WTC11 (cell line): ENCODE measurements around the gene MRPL40. TPM values are rescaled to one million over a fixed set of nuclear protein-coding genes. Genes with fewer than 3 reads are reported as not detected.
A peak's percentile ranks its signal among the peaks of the same experiment; 100 is the strongest.

Experiments used
- ATAC-seq: fragments of 200-7000 bp; cut with Tn5 transposase; 2 replicates; pipeline ENCODE4 v1.10.0; 2021; ENCODE audit warnings: mild to moderate bottlenecking, moderate library complexity
- CTCF ChIA-PET: fragments of 300-600 bp; sonication (Branson Sonifier 250); formaldehyde crosslinking; loops from one replicate; lab custom pipeline; 2021; ENCODE audit warnings: antibody characterized with exemption; lab: Charles Lee
- POLR2A ChIA-PET: fragments of 350-600 bp; sonication (Branson Sonifier 250); formaldehyde crosslinking; loops from one replicate; lab custom pipeline; 2021; ENCODE audit warnings: antibody characterized with exemption; lab: Charles Lee
- DNase-seq: peaks from one replicate; pipeline ENCODE4 v3.0.0; 2021; ENCODE audit warnings: low spot score
- H3K27ac Mint-ChIP-seq: 2 replicates; pipeline ENCODE4 v1.8.0; 2021; ENCODE audit warnings: mixed read lengths
- H3K27me3 Mint-ChIP-seq: 2 replicates; pipeline ENCODE4 v1.8.0; 2021; ENCODE audit warnings: low read depth, mild to moderate bottlenecking, moderate library complexity, mixed read lengths
- H3K36me3 Mint-ChIP-seq: 2 replicates; pipeline ENCODE4 v1.8.0; 2021; ENCODE audit warnings: mixed read lengths
- H3K4me1 Mint-ChIP-seq: 2 replicates; pipeline ENCODE4 v1.8.0; 2022; ENCODE audit warnings: mixed read lengths
- H3K4me3 Mint-ChIP-seq: 2 replicates; pipeline ENCODE4 v1.8.0; 2021; ENCODE audit warnings: mild to moderate bottlenecking, moderate library complexity, mixed read lengths
- H3K9me3 Mint-ChIP-seq: 2 replicates; pipeline ENCODE4 v1.8.0; 2021; ENCODE audit warnings: mixed read lengths
- CBFB ChIP-seq: sonication (generic); formaldehyde crosslinking; IDR thresholded peaks from 2 replicates; pipeline ENCODE4 v1.8.1; 2022; ENCODE audit warnings: mild to moderate bottlenecking, low read depth, missing genetic modification reagents
- ESRRA ChIP-seq: sonication (generic); formaldehyde crosslinking; IDR thresholded peaks from 2 replicates; pipeline ENCODE4 v1.8.1; 2022; ENCODE audit warnings: mild to moderate bottlenecking, missing genetic modification reagents, borderline replicate concordance
- FOXK1 ChIP-seq: sonication (generic); formaldehyde crosslinking; IDR thresholded peaks from 2 replicates; pipeline ENCODE4 v1.8.0; 2022; ENCODE audit warnings: mild to moderate bottlenecking, moderate library complexity, missing genetic modification reagents
- HMGA2 ChIP-seq: fragments of 250-450 bp; sonication (Bioruptor Pico); IDR thresholded peaks from 2 replicates; pipeline ENCODE4 v1.4.0; 2021; ENCODE audit warnings: mild to moderate bottlenecking, moderate library complexity
- NFATC4 ChIP-seq: fragments of 250-450 bp; sonication (Bioruptor Pico); IDR thresholded peaks from 2 replicates; pipeline ENCODE4 v1.9.0; 2021; ENCODE audit warnings: mild to moderate bottlenecking
- NR1H2 ChIP-seq: sonication (generic); formaldehyde crosslinking; IDR thresholded peaks from 2 replicates; pipeline ENCODE4 v1.9.0; 2021; ENCODE audit warnings: mild to moderate bottlenecking, moderate library complexity, missing genetic modification reagents
- NR3C1 ChIP-seq: sonication (generic); formaldehyde crosslinking; conservative IDR thresholded peaks from 2 replicates; pipeline ENCODE4 v1.8.1; 2023; ENCODE audit warnings: low read depth, mild to moderate bottlenecking, missing genetic modification reagents
- PRRX2 ChIP-seq: fragments of 250-450 bp; sonication (Bioruptor Pico); IDR thresholded peaks from 2 replicates; pipeline ENCODE4 v1.8.0; 2021; ENCODE audit warnings: mild to moderate bottlenecking
- RELA ChIP-seq: sonication (generic); formaldehyde crosslinking; IDR thresholded peaks from 2 replicates; pipeline ENCODE4 v1.8.1; 2022; ENCODE audit warnings: missing genetic modification reagents, mild to moderate bottlenecking, borderline replicate concordance
- RORB ChIP-seq: fragments of 250-450 bp; sonication (Bioruptor Pico); IDR thresholded peaks from 2 replicates; pipeline ENCODE4 v1.9.0; 2021; ENCODE audit warnings: mild to moderate bottlenecking
- SMAD3 ChIP-seq: sonication (generic); formaldehyde crosslinking; IDR thresholded peaks from 2 replicates; pipeline ENCODE4 v1.8.0; 2022; ENCODE audit warnings: missing genetic modification reagents, mild to moderate bottlenecking, borderline replicate concordance
- TCF7 ChIP-seq: sonication (generic); formaldehyde crosslinking; IDR thresholded peaks from 2 replicates; pipeline ENCODE4 v1.8.0; 2022; ENCODE audit warnings: mild to moderate bottlenecking, low read depth, missing genetic modification reagents, moderate library complexity
- TP53 ChIP-seq: sonication (generic); formaldehyde crosslinking; IDR thresholded peaks from 2 replicates; pipeline ENCODE4 v1.8.1; 2023; ENCODE audit warnings: mild to moderate bottlenecking, missing genetic modification reagents
- ZNF121 ChIP-seq: sonication (generic); formaldehyde crosslinking; IDR thresholded peaks from 2 replicates; pipeline ENCODE4 v1.8.0; 2023; ENCODE audit warnings: missing genetic modification reagents
- ZNF219 ChIP-seq: sonication (generic); formaldehyde crosslinking; IDR thresholded peaks from 2 replicates; pipeline ENCODE4 v1.8.0; 2023; ENCODE audit warnings: missing genetic modification reagents, mild to moderate bottlenecking, borderline replicate concordance
- ZNF263 ChIP-seq: sonication (generic); formaldehyde crosslinking; IDR thresholded peaks from 2 replicates; pipeline ENCODE4 v1.8.1; 2022; ENCODE audit warnings: low read depth, mild to moderate bottlenecking, moderate library complexity, missing genetic modification reagents
- ZNF317 ChIP-seq: sonication (generic); formaldehyde crosslinking; IDR thresholded peaks from 2 replicates; pipeline ENCODE4 v1.8.1; 2023; ENCODE audit warnings: low read depth, mild to moderate bottlenecking, moderate library complexity, missing genetic modification reagents, borderline replicate concordance
- ZNF671 ChIP-seq: fragments of 250-450 bp; sonication (Bioruptor Pico); IDR thresholded peaks from 2 replicates; pipeline ENCODE4 v1.8.0; 2021; ENCODE audit warnings: mild to moderate bottlenecking
- total RNA-seq: library from RNA; stranded (reverse); gene quantifications from 3 replicates; pipeline ENCODE4 v1.2.3, GENCODE V29; 2021
- TF ChIP-seq, protein P1 (sequence below): fragments of 250-450 bp; sonication (Bioruptor Pico); IDR thresholded peaks from 2 replicates; pipeline ENCODE4 v1.9.0; 2021; ENCODE audit warnings: moderate library complexity, mild to moderate bottlenecking, inconsistent platforms, borderline replicate concordance
- TF ChIP-seq, protein P2 (sequence below): sonication (generic); formaldehyde crosslinking; IDR thresholded peaks from 2 replicates; pipeline ENCODE4 v1.8.1; 2023; ENCODE audit warnings: mild to moderate bottlenecking, missing genetic modification reagents, moderate library complexity
- TF ChIP-seq, protein P3 (sequence below): sonication (generic); formaldehyde crosslinking; IDR thresholded peaks from 2 replicates; pipeline ENCODE4 v1.8.1; 2023; ENCODE audit warnings: mild to moderate bottlenecking, missing genetic modification reagents, moderate library complexity
- TF ChIP-seq, protein P4 (sequence below): sonication (generic); formaldehyde crosslinking; IDR thresholded peaks from 2 replicates; pipeline ENCODE4 v1.8.1; 2022; ENCODE audit warnings: low read depth, missing genetic modification reagents, borderline replicate concordance
- TF ChIP-seq, protein P5 (sequence below): sonication (generic); formaldehyde crosslinking; IDR thresholded peaks from 2 replicates; pipeline ENCODE4 v1.8.0; 2022; ENCODE audit warnings: missing genetic modification reagents
- TF ChIP-seq, protein P6 (sequence below): sonication (generic); formaldehyde crosslinking; IDR thresholded peaks from 2 replicates; pipeline ENCODE4 v1.8.1; 2023; ENCODE audit warnings: mild to moderate bottlenecking, moderate library complexity, missing genetic modification reagents
- TF ChIP-seq, protein P7 (sequence below): sonication (generic); formaldehyde crosslinking; IDR thresholded peaks from 2 replicates; pipeline ENCODE4 v1.8.0; 2022; ENCODE audit warnings: mild to moderate bottlenecking, missing genetic modification reagents
- TF ChIP-seq, protein P8 (sequence below): sonication (generic); formaldehyde crosslinking; conservative IDR thresholded peaks from 2 replicates; pipeline ENCODE4 v1.8.1; 2022; ENCODE audit warnings: mild to moderate bottlenecking, missing genetic modification reagents

MRPL40 gene
- total RNA-seq, 1 experiment from 2014 or later: 19.2 TPM

DNA sequence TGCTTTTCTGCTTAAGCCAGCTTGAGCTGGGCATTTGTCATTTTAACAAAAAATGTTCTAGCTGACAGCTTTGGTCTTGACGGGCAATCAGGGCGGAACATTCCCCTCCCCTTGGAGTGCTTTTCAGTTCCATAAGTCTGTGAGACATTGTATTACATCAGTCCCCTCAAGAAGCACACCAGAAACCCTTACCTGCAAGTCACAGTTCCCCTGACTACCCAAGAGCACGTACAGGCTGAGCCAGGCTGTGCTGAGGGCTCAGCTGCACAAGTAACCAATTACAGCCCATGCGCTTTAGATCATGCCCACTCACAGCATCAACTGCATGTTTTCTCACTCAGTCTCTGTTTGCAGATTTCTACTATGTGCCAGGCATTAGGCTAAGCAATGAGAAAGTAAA lies 19.9 kb upstream of the MRPL40 start (continued):
- TF ChIP-seq, protein P1, sequence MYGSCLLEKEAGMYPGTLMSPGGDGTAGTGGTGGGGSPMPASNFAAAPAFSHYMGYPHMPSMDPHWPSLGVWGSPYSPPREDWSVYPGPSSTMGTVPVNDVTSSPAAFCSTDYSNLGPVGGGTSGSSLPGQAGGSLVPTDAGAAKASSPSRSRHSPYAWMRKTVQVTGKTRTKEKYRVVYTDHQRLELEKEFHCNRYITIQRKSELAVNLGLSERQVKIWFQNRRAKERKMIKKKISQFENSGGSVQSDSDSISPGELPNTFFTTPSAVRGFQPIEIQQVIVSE: no peak
- TF ChIP-seq ZNF121 (no peak), RORB (CRISPR knock-in tag) (no peak), PRRX2 (CRISPR knock-in tag) (no peak), ESRRA (no peak), HMGA2 (CRISPR knock-in tag) (no peak)
- TF ChIP-seq, all 79 proteins: peak for 0

DNA sequence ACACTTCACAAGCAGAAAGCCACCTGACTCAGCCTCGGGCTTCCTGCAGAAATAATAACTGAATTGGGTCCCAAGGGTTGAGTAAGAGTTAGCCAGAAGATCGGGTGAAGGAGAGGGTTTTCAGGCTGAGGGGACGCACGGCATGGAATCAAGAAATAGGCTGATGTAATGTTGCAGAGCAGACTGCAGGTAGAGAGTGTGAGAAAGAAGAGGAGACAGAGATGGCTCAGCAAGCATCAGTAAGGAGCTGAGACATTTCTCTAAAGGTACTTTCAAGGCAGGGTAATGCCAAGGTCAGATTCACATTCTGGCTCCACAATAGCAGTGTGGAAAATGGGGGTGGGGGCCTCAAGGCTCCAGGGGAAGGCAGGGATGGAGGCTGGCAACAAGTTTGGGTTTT lies 19.4 kb upstream of the MRPL40 start:
- no peak for DNase-seq
- no peak overlapping the region for H3K4me3 Mint-ChIP-seq
- ChIA-PET CTCF (no interaction called here), POLR2A (no interaction called here)
- H3K27me3 Mint-ChIP-seq: no peaks in the 10 kb centered on the region
- no peak for TF ChIP-seq NFATC4 (CRISPR knock-in tag)
- TF ChIP-seq TCF7 (CRISPR knock-in tag): no peak
- TF ChIP-seq NR1H2: no peak
- TF ChIP-seq, protein P1: no peak
- TF ChIP-seq, protein P2, sequence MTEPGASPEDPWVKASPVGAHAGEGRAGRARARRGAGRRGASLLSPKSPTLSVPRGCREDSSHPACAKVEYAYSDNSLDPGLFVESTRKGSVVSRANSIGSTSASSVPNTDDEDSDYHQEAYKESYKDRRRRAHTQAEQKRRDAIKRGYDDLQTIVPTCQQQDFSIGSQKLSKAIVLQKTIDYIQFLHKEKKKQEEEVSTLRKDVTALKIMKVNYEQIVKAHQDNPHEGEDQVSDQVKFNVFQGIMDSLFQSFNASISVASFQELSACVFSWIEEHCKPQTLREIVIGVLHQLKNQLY: no peak
- TF ChIP-seq, protein P3, sequence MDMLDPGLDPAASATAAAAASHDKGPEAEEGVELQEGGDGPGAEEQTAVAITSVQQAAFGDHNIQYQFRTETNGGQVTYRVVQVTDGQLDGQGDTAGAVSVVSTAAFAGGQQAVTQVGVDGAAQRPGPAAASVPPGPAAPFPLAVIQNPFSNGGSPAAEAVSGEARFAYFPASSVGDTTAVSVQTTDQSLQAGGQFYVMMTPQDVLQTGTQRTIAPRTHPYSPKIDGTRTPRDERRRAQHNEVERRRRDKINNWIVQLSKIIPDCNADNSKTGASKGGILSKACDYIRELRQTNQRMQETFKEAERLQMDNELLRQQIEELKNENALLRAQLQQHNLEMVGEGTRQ (CRISPR knock-in tag): no peak
- TF ChIP-seq RELA (CRISPR knock-in tag): no peak
- no peak for TF ChIP-seq FOXK1
- TF ChIP-seq, protein P4, sequence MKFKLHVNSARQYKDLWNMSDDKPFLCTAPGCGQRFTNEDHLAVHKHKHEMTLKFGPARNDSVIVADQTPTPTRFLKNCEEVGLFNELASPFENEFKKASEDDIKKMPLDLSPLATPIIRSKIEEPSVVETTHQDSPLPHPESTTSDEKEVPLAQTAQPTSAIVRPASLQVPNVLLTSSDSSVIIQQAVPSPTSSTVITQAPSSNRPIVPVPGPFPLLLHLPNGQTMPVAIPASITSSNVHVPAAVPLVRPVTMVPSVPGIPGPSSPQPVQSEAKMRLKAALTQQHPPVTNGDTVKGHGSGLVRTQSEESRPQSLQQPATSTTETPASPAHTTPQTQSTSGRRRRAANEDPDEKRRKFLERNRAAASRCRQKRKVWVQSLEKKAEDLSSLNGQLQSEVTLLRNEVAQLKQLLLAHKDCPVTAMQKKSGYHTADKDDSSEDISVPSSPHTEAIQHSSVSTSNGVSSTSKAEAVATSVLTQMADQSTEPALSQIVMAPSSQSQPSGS (CRISPR knock-in tag): no peak
- no peak for TF ChIP-seq ZNF263 (CRISPR knock-in tag)
- H3K9me3 Mint-ChIP-seq: peaks cover 3% of the 10 kb centered on the region
- ATAC-seq: no peak
- H3K4me1 Mint-ChIP-seq: peaks cover 14% of the 10 kb centered on the region; the same call in 1 of the 2 replicates
- peaks cover 17% of the 10 kb centered on the region for H3K36me3 Mint-ChIP-seq
- H3K27ac Mint-ChIP-seq: peak overlapping the region; percentile 46; the same call in 1 of the 2 replicates

DNA sequence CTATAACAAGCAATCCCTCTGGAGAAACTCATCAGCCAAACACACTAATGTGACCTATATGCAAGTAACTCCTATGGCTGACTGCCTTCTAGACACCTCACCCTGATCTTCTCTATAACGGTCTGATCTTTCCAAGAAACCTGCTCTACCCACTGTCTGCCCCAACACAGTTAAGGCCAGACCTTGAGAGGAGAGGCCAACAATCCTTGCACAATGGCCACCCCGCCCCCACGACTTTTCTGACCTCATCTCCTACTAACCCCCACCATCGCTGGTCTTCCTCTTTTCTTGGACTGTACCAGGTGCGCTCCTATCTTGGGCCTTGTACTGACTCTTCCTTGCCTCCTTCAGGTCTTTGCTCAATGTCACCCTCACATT lies 13.3 kb upstream of the MRPL40 start:
- Mint-ChIP-seq H3K4me1 (peaks cover 46% of the 10 kb centered on the region), H3K9me3 (peaks cover 5% of the 10 kb centered on the region), H3K36me3 (peaks cover 7% of the 10 kb centered on the region), H3K27ac (peak overlapping the region; percentile 18; the same call in 1 of the 2 replicates), H3K4me3 (no peak overlapping the region), H3K27me3 (no peaks in the 10 kb centered on the region)
- TF ChIP-seq TP53 (CRISPR knock-in tag) (no peak), ZNF317 (CRISPR knock-in tag) (no peak), ZNF219 (CRISPR knock-in tag) (no peak), ZNF671 (CRISPR knock-in tag) (no peak), SMAD3 (CRISPR knock-in tag) (no peak), NR3C1 (no peak), CBFB (no peak)
- TF ChIP-seq, protein P5, sequence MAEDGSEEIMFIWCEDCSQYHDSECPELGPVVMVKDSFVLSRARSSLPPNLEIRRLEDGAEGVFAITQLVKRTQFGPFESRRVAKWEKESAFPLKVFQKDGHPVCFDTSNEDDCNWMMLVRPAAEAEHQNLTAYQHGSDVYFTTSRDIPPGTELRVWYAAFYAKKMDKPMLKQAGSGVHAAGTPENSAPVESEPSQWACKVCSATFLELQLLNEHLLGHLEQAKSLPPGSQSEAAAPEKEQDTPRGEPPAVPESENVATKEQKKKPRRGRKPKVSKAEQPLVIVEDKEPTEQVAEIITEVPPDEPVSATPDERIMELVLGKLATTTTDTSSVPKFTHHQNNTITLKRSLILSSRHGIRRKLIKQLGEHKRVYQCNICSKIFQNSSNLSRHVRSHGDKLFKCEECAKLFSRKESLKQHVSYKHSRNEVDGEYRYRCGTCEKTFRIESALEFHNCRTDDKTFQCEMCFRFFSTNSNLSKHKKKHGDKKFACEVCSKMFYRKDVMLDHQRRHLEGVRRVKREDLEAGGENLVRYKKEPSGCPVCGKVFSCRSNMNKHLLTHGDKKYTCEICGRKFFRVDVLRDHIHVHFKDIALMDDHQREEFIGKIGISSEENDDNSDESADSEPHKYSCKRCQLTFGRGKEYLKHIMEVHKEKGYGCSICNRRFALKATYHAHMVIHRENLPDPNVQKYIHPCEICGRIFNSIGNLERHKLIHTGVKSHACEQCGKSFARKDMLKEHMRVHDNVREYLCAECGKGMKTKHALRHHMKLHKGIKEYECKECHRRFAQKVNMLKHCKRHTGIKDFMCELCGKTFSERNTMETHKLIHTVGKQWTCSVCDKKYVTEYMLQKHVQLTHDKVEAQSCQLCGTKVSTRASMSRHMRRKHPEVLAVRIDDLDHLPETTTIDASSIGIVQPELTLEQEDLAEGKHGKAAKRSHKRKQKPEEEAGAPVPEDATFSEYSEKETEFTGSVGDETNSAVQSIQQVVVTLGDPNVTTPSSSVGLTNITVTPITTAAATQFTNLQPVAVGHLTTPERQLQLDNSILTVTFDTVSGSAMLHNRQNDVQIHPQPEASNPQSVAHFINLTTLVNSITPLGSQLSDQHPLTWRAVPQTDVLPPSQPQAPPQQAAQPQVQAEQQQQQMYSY (CRISPR knock-in tag): no peak
- TF ChIP-seq, protein P6, sequence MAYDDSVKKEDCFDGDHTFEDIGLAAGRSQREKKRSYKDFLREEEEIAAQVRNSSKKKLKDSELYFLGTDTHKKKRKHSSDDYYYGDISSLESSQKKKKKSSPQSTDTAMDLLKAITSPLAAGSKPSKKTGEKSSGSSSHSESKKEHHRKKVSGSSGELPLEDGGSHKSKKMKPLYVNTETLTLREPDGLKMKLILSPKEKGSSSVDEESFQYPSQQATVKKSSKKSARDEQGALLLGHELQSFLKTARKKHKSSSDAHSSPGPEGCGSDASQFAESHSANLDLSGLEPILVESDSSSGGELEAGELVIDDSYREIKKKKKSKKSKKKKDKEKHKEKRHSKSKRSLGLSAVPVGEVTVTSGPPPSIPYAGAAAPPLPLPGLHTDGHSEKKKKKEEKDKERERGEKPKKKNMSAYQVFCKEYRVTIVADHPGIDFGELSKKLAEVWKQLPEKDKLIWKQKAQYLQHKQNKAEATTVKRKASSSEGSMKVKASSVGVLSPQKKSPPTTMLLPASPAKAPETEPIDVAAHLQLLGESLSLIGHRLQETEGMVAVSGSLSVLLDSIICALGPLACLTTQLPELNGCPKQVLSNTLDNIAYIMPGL (CRISPR knock-in tag): no peak
- TF ChIP-seq, protein P7, sequence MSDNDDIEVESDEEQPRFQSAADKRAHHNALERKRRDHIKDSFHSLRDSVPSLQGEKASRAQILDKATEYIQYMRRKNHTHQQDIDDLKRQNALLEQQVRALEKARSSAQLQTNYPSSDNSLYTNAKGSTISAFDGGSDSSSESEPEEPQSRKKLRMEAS (CRISPR knock-in tag): no peak
- TF ChIP-seq, protein P8, sequence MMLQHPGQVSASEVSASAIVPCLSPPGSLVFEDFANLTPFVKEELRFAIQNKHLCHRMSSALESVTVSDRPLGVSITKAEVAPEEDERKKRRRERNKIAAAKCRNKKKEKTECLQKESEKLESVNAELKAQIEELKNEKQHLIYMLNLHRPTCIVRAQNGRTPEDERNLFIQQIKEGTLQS (CRISPR knock-in tag): no peak
- ATAC-seq (no peak), DNase-seq (no peak)
- CTCF ChIA-PET: no interaction called here
- POLR2A ChIA-PET: no interaction called here
